Hematopoietic multipotent progenitor cell (in vitro differentiated cells): ENCODE results near the gene PRKCQ. TPM values are rescaled to one million over a fixed set of nuclear protein-coding genes. Genes with fewer than 3 reads are reported as not detected.
"Not testable (repeated sequence)": the region's sequence is repeated elsewhere in the genome, so short reads cannot be mapped to it uniquely, and the experiment has no call there.

Source experiments
- DNase-seq, 3 donors: peaks; one replicate each; pipeline ENCODE4 v3.0.0-alpha.2; 2011 to 2015; ENCODE audit warnings: low read depth in 2 of 3, low spot score in 2 of 3
- total RNA-seq: library from RNA; depleted of rRNA; stranded (reverse); fragments of >200 nt; gene quantifications from one replicate; pipeline ENCODE4 v1.2.3, GENCODE V29; 2012

PRKCQ gene
- total RNA-seq, 1 donor, result 36.6 TPM

DNA sequence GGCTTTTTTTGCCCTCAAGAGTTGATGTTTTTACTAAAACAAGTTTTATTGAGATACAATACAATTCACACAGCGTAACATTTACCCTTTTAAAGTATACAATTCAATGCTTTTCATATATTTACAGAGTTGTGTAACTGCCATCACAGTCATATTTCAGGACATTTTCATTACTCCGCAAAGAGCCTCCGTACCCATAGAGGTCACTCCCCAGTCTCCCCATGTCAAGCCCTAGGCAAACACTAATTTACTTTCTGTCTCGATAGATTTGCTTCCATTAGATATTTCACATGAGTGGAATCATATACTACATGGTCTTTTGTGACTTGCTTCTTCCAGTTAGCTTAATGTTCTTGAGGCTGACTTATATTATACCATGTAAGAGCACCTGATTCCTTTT lies 183.8 kb downstream of the PRKCQ start:
- no peak for DNase-seq

DNA sequence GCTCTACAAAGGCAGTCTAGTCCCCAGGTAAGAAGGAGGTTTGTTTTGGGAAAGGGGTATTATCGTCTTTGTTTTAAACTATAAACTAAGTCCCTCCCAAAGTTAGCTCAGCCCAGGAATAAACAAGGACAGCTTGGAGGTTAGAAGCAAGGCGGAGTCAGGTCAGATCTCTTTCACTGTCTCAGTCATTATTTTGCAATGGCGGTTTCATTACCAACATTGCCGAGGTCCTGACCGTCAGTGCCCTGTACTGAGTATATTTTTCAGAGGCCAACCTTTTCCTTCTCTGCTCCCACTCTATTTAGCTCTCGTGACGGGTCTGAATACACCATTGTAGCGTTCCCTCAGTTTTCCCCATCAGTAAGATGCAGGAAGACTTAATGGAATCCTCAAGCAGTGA lies 184.5 kb downstream of the PRKCQ start:
- DNase-seq, result no peak

DNA sequence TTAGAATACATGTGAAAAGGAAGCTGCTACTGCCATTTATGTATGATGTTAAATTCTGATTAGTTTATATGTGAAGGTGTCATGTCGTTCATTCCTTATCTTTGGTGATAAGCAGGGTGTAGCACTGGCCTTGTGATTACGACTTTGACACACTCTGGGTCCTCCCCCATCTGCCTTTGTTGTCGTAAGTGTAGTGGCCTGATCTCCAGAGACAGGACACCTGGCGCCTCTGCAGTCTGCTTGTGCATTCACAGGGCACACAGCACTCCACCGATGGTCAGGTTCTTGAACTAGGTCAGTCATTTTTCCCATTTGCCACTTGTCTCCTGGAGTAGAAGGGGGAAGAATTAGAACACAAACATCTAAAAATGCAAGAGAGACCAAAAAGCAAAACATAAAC lies 186.0 kb downstream of the PRKCQ start:
- DNase-seq, result no peak

DNA sequence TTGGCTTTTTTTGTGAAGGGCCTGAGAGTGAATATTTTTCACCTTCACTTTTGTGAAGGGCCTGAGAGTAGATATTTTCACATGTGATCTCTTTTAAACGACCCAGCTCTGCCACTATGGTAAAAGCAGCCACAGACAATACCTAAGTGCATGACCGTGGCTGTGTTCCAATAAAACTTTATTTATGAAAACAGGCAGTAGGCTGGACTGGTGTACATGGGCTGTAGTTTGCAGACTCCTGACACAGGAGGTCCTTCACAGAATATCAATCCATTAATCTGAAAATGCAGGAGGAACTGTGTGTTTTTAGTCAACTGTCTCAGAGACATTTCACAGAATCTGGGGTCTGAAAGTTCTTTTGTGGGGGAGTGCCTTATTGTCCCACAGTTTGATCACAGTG lies 186.9 kb downstream of the PRKCQ start:
- DNase-seq, result no peak

DNA sequence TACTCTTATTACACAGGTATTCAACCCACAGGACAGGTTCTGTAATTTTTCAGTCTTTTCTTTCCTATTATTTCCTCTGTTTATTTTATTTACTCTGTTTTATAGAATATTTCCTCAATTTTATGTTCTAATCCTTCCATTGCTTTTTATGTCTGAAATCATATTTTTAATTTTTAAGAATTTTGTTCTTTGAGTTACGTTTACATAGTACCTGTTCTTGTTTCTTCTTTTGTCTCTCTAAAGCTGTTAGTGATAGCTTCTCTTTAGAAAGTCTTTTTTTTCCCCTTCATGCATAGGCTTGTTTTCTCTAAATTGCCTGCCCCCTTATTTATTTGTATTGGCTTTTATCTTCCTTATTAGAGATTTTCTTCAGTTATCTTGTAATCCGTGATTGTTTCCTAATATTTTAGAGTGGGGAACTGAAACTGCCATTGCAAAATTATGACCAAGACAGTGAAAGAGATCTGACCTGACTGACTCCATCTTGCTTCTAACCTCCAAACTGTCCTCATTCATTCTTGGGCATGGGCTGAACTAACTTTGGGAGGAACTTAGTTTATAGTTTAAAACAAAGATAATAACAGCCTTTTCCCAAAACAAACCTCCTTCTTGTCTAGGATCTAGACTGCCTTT lies 189.7 kb downstream of the PRKCQ start:
- no peak for DNase-seq

DNA sequence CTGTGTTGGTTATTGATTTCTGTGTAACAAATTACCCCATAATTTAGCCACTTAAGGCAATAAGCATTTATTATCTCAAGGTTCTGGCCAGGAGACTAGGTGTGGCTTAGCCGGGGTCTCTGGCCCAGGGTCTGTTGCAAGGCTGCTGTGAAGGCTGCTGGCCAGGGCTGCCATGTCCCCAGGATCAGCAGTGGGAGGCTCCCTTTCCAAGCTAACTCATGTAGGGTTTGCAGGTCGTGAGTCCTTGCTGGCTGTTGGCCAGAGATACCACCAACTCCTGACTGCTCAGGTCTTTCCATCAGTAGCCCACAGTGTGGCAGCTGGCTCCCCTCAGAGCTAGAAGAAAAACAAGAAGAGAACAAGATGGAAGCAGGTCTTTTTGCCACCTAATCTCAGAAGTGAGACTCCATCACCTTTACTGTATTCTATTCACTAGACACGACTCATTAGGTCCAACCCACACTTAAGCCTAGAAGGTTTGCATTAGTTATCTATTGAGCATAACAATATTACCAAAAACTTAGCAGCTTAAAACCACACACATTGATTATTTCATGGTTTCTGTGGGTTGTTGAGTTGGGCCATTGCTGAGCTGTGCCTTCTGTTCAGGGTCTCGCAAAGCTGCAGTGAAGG lies 191.7 kb downstream of the PRKCQ start:
- DNase-seq, result no peak

DNA sequence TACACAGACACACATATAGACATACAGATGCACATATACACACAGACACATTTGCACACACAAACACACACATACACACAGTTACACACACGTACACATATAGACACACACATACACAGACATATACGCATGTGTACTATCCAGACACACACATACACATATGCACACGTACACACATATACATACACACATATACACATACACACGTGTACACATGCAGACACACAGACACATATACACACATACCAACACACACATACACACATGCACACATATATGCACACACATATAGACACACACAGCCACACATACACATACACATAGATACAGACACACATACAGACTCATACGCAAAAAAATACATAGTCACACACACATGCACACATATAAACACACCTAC lies 193.1 kb downstream of the PRKCQ start:
- DNase-seq, result no peak

DNA sequence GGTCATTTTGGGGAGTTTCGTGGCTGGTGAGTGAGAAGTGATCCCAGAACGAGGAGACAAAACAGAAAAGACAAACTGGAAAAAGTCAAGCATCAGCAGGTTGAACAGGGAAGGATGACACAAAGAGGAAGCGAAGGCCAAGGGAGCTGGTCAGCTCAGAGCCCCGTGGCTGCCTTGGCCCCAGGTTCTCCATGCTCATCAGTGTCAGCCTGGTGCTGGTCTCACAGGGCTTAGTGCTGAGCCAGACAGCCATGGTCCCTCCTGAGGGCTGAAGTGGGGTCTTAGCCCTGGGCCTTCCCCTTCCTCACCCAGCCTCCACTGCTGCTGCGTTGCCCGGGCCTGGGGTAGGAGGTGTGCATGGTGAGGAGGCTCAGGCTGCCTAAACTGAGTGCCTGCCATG lies 193.7 kb downstream of the PRKCQ start:
- no peak for DNase-seq

DNA sequence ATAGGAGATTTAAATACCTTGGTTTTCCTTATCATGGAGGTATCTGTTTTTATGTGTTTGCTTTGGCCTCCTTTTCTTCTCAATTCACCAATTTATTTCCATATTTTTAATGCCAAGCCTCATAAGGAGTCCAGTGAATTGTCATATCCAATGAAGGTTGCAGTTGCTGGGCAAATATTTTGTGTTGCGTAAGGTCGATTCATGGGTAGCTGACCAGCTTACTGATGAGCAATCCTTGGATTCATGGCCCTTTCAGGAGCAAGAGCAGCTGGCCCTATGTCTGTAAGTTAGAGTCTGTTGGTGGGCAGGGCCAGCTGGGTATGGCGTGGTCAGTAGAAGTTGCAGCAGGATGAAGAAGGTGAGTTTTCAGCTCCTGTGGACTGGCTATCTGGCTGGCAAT lies 194.4 kb downstream of the PRKCQ start:
- DNase-seq, result no peak

DNA sequence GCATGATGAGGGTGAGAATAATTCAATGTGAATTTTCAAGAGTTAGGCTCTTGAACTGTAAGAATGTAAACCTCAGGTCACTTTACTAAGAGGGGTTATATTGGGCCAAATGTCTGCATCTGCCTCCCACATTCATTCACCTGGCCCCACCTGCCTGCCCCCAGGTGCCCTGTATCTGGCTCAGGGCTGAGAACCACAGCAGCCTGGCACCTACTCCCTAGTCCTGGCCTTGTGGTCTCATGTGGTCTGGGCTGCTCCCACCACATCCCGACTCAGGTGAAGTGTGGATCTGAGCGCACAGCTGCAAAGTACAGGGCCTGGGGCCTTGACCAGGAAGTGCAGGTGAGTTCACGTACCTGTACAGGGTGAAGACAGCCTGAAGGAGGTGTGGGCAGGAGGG lies 195.2 kb downstream of the PRKCQ start:
- DNase-seq, result no peak

DNA sequence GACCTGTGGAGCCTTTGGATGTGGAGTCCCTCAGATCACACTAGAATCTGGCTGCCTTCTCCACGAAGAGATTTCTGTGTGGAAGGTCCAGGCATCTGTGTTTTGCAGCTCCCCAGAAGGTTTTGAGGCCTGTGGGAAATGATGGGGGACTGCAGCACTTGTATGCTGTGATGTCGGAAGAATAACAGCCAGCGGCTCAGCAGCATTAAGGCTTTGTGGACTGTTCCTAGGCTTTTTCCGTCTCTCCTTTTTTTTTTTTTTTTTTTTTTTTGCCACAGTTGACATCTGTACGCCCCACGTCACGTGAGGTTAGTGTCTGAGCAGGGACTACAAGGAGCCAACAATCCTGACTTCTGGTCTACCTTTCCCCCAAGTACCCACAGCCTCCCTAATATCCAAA lies 196.0 kb downstream of the PRKCQ start:
- DNase-seq, result no peak

DNA sequence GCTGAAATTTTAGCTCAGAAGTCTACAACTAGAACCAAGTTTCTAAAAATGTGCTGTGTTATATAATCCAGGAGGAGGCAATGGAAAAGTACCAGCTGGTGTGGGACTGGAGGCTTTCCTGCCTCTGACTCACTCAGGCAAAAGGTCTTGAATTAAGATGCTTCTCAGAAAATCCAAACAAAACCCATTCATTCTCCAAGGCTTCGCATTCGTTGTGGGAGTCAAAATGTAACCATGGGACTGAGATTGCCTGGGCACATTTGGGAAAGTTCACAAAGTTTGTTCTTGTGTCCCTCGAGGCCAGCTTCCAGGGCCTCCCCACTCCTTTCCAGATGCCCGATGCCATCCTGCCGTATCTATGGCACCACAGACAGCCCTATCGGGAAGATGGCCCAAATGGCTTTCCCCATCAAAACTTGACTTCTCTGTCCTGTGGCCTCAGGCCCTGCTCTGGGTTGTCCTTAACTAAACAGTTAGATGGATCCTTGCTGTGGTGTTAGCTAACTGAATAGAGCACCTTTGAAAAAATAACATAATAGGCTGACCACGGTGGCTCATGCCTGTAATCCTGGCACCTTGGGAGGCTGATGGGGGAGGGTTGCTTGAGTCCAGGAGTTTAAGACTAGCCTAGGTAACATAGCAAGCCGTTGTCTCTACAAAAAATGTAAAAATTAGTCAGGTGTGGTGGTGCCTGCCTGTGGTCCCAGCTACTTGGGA lies 196.8 kb downstream of the PRKCQ start:
- DNase-seq, result no peak

DNA sequence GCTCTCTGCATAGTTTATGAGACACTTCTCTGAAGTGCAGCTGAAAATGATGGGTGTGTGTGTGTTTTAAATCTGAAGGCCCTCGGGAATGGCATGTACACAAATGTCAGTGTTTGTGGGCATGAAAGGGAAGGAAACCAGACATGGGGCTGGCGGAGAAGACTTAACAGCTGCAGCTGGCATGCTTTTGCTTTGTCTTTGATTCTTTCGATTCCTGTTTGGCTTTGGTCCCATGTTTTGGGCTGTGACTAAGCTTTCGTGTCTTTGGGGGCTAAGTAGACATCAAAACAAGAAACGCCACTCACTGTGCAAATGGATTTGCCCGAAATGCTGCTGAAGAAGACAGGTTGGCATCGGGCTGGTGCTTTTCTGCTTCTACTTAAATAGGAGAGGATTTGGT lies 198.0 kb downstream of the PRKCQ start:
- DNase-seq, result peak; percentile 22 to 98 (median 87)

DNA sequence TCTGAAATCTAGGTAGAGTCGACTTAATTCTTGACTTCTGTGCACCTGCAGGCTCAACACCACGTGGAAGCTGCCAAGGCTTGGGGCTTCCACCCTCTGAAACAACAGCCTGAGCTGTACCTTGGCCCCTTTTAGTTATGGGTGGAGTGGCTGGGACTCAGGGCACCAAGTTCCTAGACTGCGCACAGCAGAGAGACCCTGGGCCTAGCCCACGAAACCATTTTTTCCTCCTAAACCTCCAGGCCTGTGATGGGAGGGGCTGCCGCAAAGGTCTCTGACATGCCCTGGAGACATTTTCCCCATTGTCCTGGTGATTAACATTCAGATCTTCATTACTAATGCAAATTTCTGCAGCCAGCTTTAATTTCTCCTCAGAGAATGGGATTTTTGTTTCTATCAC lies 199.6 kb downstream of the PRKCQ start:
- not testable (repeated sequence) for DNase-seq

DNA sequence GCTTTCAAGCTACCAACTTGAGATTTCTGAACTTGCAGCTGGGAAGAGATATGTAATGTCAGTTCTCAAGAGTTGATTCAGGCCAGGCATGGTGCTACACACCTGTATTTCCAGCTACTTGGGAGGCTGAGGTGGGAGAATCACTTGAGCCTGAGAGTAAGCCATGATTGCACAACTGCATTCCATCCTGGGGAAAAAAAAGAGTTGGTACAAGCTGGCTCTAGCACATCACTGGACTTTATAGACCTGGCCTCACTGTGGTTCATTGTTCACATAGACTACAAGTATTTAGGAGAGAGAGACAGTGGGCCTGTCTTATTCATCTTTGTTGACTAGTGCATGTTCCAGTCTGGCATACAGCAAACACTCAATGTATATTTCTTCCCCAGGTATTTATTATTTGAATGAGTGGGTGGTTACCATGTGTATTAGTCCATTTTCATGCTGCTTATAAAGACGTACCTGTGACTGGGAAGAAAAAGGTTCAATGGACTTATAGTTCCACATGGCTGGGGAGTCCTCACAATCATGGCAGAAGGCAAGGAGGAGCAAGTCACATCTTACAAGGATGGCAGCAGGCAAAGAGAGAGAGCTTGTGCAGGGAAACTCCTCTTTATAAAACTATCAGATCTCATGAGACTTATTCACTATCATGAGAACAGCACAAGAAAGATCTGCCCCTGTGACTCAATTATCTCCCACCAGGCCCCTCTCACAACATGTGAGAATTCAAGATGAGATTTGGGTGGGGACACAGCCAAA lies 200.9 kb downstream of the PRKCQ start:
- DNase-seq, result no peak
